Astrocyte (in vitro differentiated cells and primary cell): ENCODE measurements around the gene IQGAP2.

ENCODE experiments used
- CTCF ChIP-seq: IDR thresholded peaks from 2 replicates; pipeline ENCODE4 v1.5.1; 2011; ENCODE audit warnings: low read depth, mild to moderate bottlenecking, inconsistent platforms, low read length, moderate library complexity; ENCODE audit not compliant: insufficient read depth
- EZH2 ChIP-seq: IDR thresholded peaks from 2 replicates; pipeline ENCODE4 v1.6.1; 2012; ENCODE audit warnings: mild to moderate bottlenecking, low read length, inconsistent platforms; ENCODE audit not compliant: insufficient read depth

DNA sequence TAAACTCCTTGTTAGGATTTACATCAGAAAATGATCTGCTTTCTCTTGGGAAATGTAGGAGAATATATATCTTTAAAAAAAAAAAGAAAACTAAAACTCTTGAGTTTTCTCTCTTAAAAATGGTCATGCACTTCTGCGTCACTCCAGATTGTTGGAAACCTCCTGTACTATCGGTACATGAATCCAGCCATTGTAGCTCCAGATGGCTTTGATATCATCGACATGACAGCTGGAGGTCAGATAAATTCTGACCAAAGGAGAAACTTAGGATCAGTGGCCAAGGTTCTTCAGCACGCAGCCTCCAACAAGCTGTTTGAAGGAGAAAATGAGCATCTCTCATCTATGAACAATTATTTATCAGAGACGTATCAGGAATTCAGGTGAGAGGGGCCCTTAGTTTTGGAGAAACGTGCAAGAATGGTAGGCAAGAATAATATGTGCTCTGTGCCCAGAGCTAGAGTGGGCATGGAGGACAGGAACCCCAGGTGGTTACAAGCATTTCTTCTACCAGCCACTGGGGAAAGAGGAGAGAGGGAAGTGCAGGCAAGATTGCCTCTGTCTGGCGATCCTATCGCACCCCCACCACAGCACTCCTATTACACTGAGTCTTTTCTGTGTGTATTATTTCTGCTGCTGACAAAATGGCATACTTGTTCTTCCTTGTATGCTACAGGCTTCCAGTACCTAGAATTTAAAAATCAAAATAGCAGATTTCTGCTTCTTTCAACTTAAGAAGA, 271.4 kb downstream of the IQGAP2 start:
- TF ChIP-seq CTCF: no peak
- no peak for TF ChIP-seq EZH2
